WTC11 (cell line): ENCODE data around the gene TMEM154. TPM values are rescaled to one million over a fixed set of nuclear protein-coding genes. Genes with fewer than 3 reads are reported as not detected.

Source experiments
- ATAC-seq: fragments of 200-7000 bp; cut with Tn5 transposase; 2 replicates; pipeline ENCODE4 v1.10.0; 2021; ENCODE audit warnings: mild to moderate bottlenecking, moderate library complexity
- CTCF ChIA-PET: fragments of 300-600 bp; sonication (Branson Sonifier 250); formaldehyde crosslinking; loops from one replicate; lab custom pipeline; 2021; ENCODE audit warnings: antibody characterized with exemption; lab: Charles Lee
- POLR2A ChIA-PET: fragments of 350-600 bp; sonication (Branson Sonifier 250); formaldehyde crosslinking; loops from one replicate; lab custom pipeline; 2021; ENCODE audit warnings: antibody characterized with exemption; lab: Charles Lee
- DNase-seq: peaks from one replicate; pipeline ENCODE4 v3.0.0; 2021; ENCODE audit warnings: low spot score
- H3K27ac Mint-ChIP-seq: 2 replicates; pipeline ENCODE4 v1.8.0; 2021; ENCODE audit warnings: mixed read lengths
- H3K27me3 Mint-ChIP-seq: 2 replicates; pipeline ENCODE4 v1.8.0; 2021; ENCODE audit warnings: low read depth, mild to moderate bottlenecking, moderate library complexity, mixed read lengths
- H3K36me3 Mint-ChIP-seq: 2 replicates; pipeline ENCODE4 v1.8.0; 2021; ENCODE audit warnings: mixed read lengths
- H3K4me1 Mint-ChIP-seq: 2 replicates; pipeline ENCODE4 v1.8.0; 2022; ENCODE audit warnings: mixed read lengths
- H3K4me3 Mint-ChIP-seq: 2 replicates; pipeline ENCODE4 v1.8.0; 2021; ENCODE audit warnings: mild to moderate bottlenecking, moderate library complexity, mixed read lengths
- H3K9me3 Mint-ChIP-seq: 2 replicates; pipeline ENCODE4 v1.8.0; 2021; ENCODE audit warnings: mixed read lengths
- CREB1 ChIP-seq: sonication (generic); formaldehyde crosslinking; IDR thresholded peaks from 2 replicates; pipeline ENCODE4 v1.8.0; 2023; ENCODE audit warnings: mild to moderate bottlenecking, missing genetic modification reagents
- CREM ChIP-seq: sonication (generic); formaldehyde crosslinking; IDR thresholded peaks from 2 replicates; pipeline ENCODE4 v1.8.1; 2022; ENCODE audit warnings: mild to moderate bottlenecking, missing genetic modification reagents, moderate library complexity
- E2F5 ChIP-seq: sonication (generic); formaldehyde crosslinking; IDR thresholded peaks from 2 replicates; pipeline ENCODE4 v1.8.1; 2022; ENCODE audit warnings: mild to moderate bottlenecking, moderate library complexity, missing genetic modification reagents
- EMX1 ChIP-seq: fragments of 250-450 bp; sonication (Bioruptor Pico); IDR thresholded peaks from 2 replicates; pipeline ENCODE4 v1.8.0; 2021; ENCODE audit warnings: mild to moderate bottlenecking
- FOXJ3 ChIP-seq: sonication (generic); formaldehyde crosslinking; IDR thresholded peaks from 2 replicates; pipeline ENCODE4 v1.9.0; 2021; ENCODE audit warnings: missing genetic modification reagents, mild to moderate bottlenecking, borderline replicate concordance
- FOXK1 ChIP-seq: sonication (generic); formaldehyde crosslinking; IDR thresholded peaks from 2 replicates; pipeline ENCODE4 v1.8.0; 2022; ENCODE audit warnings: mild to moderate bottlenecking, moderate library complexity, missing genetic modification reagents
- FOXP1 ChIP-seq: sonication (generic); formaldehyde crosslinking; IDR thresholded peaks from 2 replicates; pipeline ENCODE4 v1.8.0; 2022; ENCODE audit warnings: missing genetic modification reagents, mild to moderate bottlenecking, moderate library complexity, borderline replicate concordance
- GABPB1 ChIP-seq: sonication (generic); formaldehyde crosslinking; IDR thresholded peaks from 2 replicates; pipeline ENCODE4 v1.8.1; 2023; ENCODE audit warnings: mild to moderate bottlenecking, missing genetic modification reagents
- GRHL2 ChIP-seq: fragments of 250-450 bp; sonication (Bioruptor Pico); IDR thresholded peaks from 2 replicates; pipeline ENCODE4 v1.8.0; 2022; ENCODE audit warnings: mild to moderate bottlenecking, moderate library complexity; ENCODE audit not compliant: insufficient replicate concordance, severe bottlenecking
- JUN ChIP-seq: sonication (generic); formaldehyde crosslinking; IDR thresholded peaks from 2 replicates; pipeline ENCODE4 v1.8.0; 2023; ENCODE audit warnings: mild to moderate bottlenecking, missing genetic modification reagents
- NFATC4 ChIP-seq: fragments of 250-450 bp; sonication (Bioruptor Pico); IDR thresholded peaks from 2 replicates; pipeline ENCODE4 v1.9.0; 2021; ENCODE audit warnings: mild to moderate bottlenecking
- NFE2L1 ChIP-seq: sonication (generic); formaldehyde crosslinking; IDR thresholded peaks from 2 replicates; pipeline ENCODE4 v1.8.1; 2023; ENCODE audit warnings: missing genetic modification reagents
- SMAD3 ChIP-seq: sonication (generic); formaldehyde crosslinking; IDR thresholded peaks from 2 replicates; pipeline ENCODE4 v1.8.0; 2022; ENCODE audit warnings: missing genetic modification reagents, mild to moderate bottlenecking, borderline replicate concordance
- TEAD4 ChIP-seq: sonication (generic); formaldehyde crosslinking; IDR thresholded peaks from 2 replicates; pipeline ENCODE4 v1.8.0; 2022; ENCODE audit warnings: mild to moderate bottlenecking, missing genetic modification reagents
- TP53 ChIP-seq: sonication (generic); formaldehyde crosslinking; IDR thresholded peaks from 2 replicates; pipeline ENCODE4 v1.8.1; 2023; ENCODE audit warnings: mild to moderate bottlenecking, missing genetic modification reagents
- ZBTB21 ChIP-seq: sonication (generic); formaldehyde crosslinking; IDR thresholded peaks from 2 replicates; pipeline ENCODE4 v1.8.1; 2023; ENCODE audit warnings: mild to moderate bottlenecking, missing genetic modification reagents, borderline replicate concordance
- ZNF219 ChIP-seq: sonication (generic); formaldehyde crosslinking; IDR thresholded peaks from 2 replicates; pipeline ENCODE4 v1.8.0; 2023; ENCODE audit warnings: missing genetic modification reagents, mild to moderate bottlenecking, borderline replicate concordance
- ZNF423 ChIP-seq: fragments of 250-450 bp; sonication (Bioruptor Pico); IDR thresholded peaks from 2 replicates; pipeline ENCODE4 v2.1.2; 2022; ENCODE audit warnings: mild to moderate bottlenecking, moderate library complexity
- total RNA-seq: library from RNA; stranded (reverse); gene quantifications from 3 replicates; pipeline ENCODE4 v1.2.3, GENCODE V29; 2021
- TF ChIP-seq, protein P1 (sequence below): sonication (generic); formaldehyde crosslinking; IDR thresholded peaks from 2 replicates; pipeline ENCODE4 v1.8.1; 2023; ENCODE audit warnings: mild to moderate bottlenecking, moderate library complexity, missing genetic modification reagents
- TF ChIP-seq, protein P2 (sequence below): fragments of 250-450 bp; sonication (Bioruptor Pico); IDR thresholded peaks from 2 replicates; pipeline ENCODE4 v2.1.2; 2022; ENCODE audit warnings: mild to moderate bottlenecking, moderate library complexity
- TF ChIP-seq, protein P3 (sequence below): sonication (generic); formaldehyde crosslinking; IDR thresholded peaks from 2 replicates; pipeline ENCODE4 v1.8.1; 2022; ENCODE audit warnings: low read depth, missing genetic modification reagents, borderline replicate concordance
- TF ChIP-seq, protein P4 (sequence below): sonication (generic); formaldehyde crosslinking; IDR thresholded peaks from 2 replicates; pipeline ENCODE4 v1.8.0; 2022; ENCODE audit warnings: mild to moderate bottlenecking, missing genetic modification reagents

TMEM154 gene
- total RNA-seq, 1 experiment from 2014 or later = 2.1 TPM

- H3K36me3 Mint-ChIP-seq = no peaks in the 10 kb centered on the region
- ATAC-seq (no peak), DNase-seq (no peak)
- no peak overlapping the region for H3K4me3 Mint-ChIP-seq
- no peaks in the 10 kb centered on the region for H3K9me3 Mint-ChIP-seq
- H3K4me1 Mint-ChIP-seq = peaks cover 9% of the 10 kb centered on the region
- TF ChIP-seq, protein P1, sequence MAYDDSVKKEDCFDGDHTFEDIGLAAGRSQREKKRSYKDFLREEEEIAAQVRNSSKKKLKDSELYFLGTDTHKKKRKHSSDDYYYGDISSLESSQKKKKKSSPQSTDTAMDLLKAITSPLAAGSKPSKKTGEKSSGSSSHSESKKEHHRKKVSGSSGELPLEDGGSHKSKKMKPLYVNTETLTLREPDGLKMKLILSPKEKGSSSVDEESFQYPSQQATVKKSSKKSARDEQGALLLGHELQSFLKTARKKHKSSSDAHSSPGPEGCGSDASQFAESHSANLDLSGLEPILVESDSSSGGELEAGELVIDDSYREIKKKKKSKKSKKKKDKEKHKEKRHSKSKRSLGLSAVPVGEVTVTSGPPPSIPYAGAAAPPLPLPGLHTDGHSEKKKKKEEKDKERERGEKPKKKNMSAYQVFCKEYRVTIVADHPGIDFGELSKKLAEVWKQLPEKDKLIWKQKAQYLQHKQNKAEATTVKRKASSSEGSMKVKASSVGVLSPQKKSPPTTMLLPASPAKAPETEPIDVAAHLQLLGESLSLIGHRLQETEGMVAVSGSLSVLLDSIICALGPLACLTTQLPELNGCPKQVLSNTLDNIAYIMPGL (CRISPR knock-in tag) = no peak
- H3K27ac Mint-ChIP-seq = no peak overlapping the region
- no peaks in the 10 kb centered on the region for H3K27me3 Mint-ChIP-seq
- ChIA-PET POLR2A (no interaction called here), CTCF (interaction anchor here (1.0 kb wide), 1 partner anchor 121 kb away, joined by 3 read pairs; no protein-coding TSS in a partner anchor)
These were observed 104.3 kb downstream of the TMEM154 start for GRCh38 chr4:152575533-152575932.

DNA sequence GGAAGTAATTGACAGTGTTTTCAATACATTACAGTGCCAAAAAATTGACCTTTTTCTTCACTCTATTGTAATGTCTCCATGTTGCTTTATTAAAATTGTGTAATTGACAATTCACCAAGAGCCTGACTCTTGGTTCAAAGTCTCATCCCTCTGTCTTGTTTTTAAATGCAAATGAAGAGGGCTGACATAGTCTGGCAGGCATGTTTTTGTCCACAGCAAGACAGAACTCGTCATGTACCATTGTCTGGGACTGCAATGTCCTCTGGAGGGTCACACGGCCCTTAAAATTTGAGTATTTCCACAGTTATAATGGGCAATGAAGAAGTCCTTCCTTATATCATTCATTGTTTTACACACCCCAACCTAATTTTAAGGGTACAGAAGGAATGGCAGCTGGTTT is 105.9 kb downstream of the TMEM154 start:
- TF ChIP-seq GRHL2 (no peak), ZBTB21 (CRISPR knock-in tag) (no peak), NFATC4 (CRISPR knock-in tag) (no peak), GABPB1 (CRISPR knock-in tag) (no peak), TEAD4 (no peak)
- TF ChIP-seq, protein P2, sequence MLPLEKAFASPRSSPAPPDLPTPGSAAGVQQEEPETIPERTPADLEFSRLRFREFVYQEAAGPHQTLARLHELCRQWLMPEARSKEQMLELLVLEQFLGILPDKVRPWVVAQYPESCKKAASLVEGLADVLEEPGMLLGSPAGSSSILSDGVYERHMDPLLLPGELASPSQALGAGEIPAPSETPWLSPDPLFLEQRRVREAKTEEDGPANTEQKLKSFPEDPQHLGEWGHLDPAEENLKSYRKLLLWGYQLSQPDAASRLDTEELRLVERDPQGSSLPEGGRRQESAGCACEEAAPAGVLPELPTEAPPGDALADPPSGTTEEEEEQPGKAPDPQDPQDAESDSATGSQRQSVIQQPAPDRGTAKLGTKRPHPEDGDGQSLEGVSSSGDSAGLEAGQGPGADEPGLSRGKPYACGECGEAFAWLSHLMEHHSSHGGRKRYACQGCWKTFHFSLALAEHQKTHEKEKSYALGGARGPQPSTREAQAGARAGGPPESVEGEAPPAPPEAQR (CRISPR knock-in tag) = no peak
- H3K4me3 Mint-ChIP-seq = no peak overlapping the region
- no peaks in the 10 kb centered on the region for H3K36me3 Mint-ChIP-seq
- no peaks in the 10 kb centered on the region for H3K27me3 Mint-ChIP-seq
- H3K27ac Mint-ChIP-seq = no peak overlapping the region
- CTCF ChIA-PET = no interaction called here
- ATAC-seq (no peak), DNase-seq (no peak)
- POLR2A ChIA-PET = no interaction called here
- H3K4me1 Mint-ChIP-seq = peaks cover 5% of the 10 kb centered on the region
- H3K9me3 Mint-ChIP-seq = peaks cover 3% of the 10 kb centered on the region; the same call in 1 of the 2 replicates

DNA sequence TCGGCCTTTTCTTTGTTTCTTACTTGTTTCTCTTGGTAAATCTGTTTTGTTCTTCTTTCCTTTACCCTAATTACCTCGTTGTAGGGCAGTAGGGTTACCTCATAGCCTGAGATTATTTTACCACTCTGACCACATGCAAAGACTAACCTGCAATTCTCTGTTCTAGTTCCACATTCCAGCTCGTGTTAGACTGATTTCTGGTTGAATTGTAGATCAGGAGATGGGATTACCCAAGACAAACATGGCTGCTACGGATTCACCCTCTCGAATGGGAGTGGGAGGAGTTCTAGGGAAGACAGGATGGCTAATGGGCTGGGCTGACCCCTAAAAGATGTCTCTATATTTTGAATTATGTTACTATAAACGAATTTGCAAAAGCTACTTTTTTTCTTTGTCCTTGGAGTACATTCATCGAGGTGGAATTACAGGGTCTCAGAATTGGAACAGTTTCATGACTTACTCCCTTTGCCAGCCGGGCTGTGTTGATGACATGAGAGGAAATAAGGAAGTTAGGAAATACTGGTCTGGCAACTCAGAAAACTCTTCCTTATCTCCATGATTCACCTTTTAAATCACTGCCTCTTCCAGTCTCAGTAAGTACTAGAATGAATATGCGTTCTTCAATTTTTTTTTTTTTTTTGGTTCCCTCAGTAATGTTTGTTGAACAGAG is 107.2 kb downstream of the TMEM154 start:
- POLR2A ChIA-PET = no interaction called here
- TF ChIP-seq, protein P3, sequence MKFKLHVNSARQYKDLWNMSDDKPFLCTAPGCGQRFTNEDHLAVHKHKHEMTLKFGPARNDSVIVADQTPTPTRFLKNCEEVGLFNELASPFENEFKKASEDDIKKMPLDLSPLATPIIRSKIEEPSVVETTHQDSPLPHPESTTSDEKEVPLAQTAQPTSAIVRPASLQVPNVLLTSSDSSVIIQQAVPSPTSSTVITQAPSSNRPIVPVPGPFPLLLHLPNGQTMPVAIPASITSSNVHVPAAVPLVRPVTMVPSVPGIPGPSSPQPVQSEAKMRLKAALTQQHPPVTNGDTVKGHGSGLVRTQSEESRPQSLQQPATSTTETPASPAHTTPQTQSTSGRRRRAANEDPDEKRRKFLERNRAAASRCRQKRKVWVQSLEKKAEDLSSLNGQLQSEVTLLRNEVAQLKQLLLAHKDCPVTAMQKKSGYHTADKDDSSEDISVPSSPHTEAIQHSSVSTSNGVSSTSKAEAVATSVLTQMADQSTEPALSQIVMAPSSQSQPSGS (CRISPR knock-in tag) = no peak
- TF ChIP-seq TP53 (CRISPR knock-in tag) (no peak), ZNF423 (no peak), FOXK1 (CRISPR knock-in tag) (no peak), EMX1 (CRISPR knock-in tag) (no peak), CREM (CRISPR knock-in tag) (no peak), NFE2L1 (CRISPR knock-in tag) (no peak), CREB1 (CRISPR knock-in tag) (no peak), SMAD3 (CRISPR knock-in tag) (no peak), JUN (CRISPR knock-in tag) (no peak), ZNF219 (CRISPR knock-in tag) (no peak), E2F5 (CRISPR knock-in tag) (no peak), FOXJ3 (CRISPR knock-in tag) (no peak), FOXP1 (no peak)
- TF ChIP-seq, protein P4, sequence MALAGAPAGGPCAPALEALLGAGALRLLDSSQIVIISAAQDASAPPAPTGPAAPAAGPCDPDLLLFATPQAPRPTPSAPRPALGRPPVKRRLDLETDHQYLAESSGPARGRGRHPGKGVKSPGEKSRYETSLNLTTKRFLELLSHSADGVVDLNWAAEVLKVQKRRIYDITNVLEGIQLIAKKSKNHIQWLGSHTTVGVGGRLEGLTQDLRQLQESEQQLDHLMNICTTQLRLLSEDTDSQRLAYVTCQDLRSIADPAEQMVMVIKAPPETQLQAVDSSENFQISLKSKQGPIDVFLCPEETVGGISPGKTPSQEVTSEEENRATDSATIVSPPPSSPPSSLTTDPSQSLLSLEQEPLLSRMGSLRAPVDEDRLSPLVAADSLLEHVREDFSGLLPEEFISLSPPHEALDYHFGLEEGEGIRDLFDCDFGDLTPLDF (CRISPR knock-in tag) = no peak
- ATAC-seq = peak; percentile 46; the same call in 1 of the 2 replicates
- H3K27me3 Mint-ChIP-seq = no peaks in the 10 kb centered on the region
- H3K36me3 Mint-ChIP-seq = no peaks in the 10 kb centered on the region
- peaks cover 3% of the 10 kb centered on the region; the same call in 1 of the 2 replicates for H3K9me3 Mint-ChIP-seq
- no peaks in the 10 kb centered on the region for H3K4me1 Mint-ChIP-seq
- CTCF ChIA-PET = interaction anchor here (0.8 kb wide), 1 partner anchor 9 kb away, joined by 4 read pairs; no protein-coding TSS in a partner anchor
- no peak for DNase-seq
- H3K27ac Mint-ChIP-seq = no peak overlapping the region
- no peak overlapping the region for H3K4me3 Mint-ChIP-seq
